ENCODE data around the gene NUPR2. TPM values are rescaled to one million over a fixed set of nuclear protein-coding genes. Genes with fewer than 3 reads are reported as not detected.

Gene NUPR2
- total and polyA plus RNA-seq, 2 experiments from 2014 or later: not detected

- Histone ChIP-seq H3K4me1 (ENCODE audit: insufficient read depth) (no peaks in the 10 kb centered on the region), H3K27me3 (ENCODE audit: insufficient read depth) (no peaks in the 10 kb centered on the region), H3K4me2 (no peak overlapping the region), H3K36me3 (ENCODE audit: insufficient read depth) (no peaks in the 10 kb centered on the region), H3F3A (replicated peaks; ENCODE audit: low read depth) (no peaks in the 10 kb centered on the region), H3K4me3 (no peak overlapping the region), H3K79me2 (replicated peaks; ENCODE audit: insufficient read depth) (no peaks in the 10 kb centered on the region), H3K9me2 (ENCODE audit: insufficient read depth) (no peaks in the 10 kb centered on the region), H4K20me1 (replicated peaks; ENCODE audit: insufficient read depth) (no peaks in the 10 kb centered on the region), H2AFZ (no peak overlapping the region), H3K27ac (ENCODE audit: low read depth) (no peak overlapping the region)
- TF ChIP-seq STAT1 (IDR thresholded peaks at IDR 0.05; ENCODE audit: unreplicated experiment) (no peak), NANOG (IDR thresholded peaks at IDR 0.05; ENCODE audit: borderline replicate concordance) (no peak), EZH2phosphoT487 (IDR thresholded peaks at IDR 0.05; ENCODE audit: unreplicated experiment) (no peak), EZH2 (IDR thresholded peaks at IDR 0.05; ENCODE audit: low read depth, unreplicated experiment) (no peak), CREB1 (CRISPR knock-in tag; IDR thresholded peaks at IDR 0.05; ENCODE audit: low read depth) (no peak), ZNF114 (CRISPR knock-in tag; IDR thresholded peaks at IDR 0.05) (no peak), POLR2AphosphoS5 (IDR thresholded peaks at IDR 0.05; ENCODE audit: low read depth) (no peak)
- TF ChIP-seq, protein P1, sequence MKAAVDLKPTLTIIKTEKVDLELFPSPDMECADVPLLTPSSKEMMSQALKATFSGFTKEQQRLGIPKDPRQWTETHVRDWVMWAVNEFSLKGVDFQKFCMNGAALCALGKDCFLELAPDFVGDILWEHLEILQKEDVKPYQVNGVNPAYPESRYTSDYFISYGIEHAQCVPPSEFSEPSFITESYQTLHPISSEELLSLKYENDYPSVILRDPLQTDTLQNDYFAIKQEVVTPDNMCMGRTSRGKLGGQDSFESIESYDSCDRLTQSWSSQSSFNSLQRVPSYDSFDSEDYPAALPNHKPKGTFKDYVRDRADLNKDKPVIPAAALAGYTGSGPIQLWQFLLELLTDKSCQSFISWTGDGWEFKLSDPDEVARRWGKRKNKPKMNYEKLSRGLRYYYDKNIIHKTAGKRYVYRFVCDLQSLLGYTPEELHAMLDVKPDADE (IDR thresholded peaks at IDR 0.05): no peak
- Mint-ChIP-seq H3K4me1 (no peaks in the 10 kb centered on the region), H3K36me3 (ENCODE audit: low read depth) (peaks cover 10% of the 10 kb centered on the region; the same call in 2 of the 3 replicates), H3K9me3 (peaks cover 16% of the 10 kb centered on the region), H3K4me3 (no peak overlapping the region), H3K27ac (no peak overlapping the region), H3K27me3 (ENCODE audit: insufficient read depth, low read depth, poor library complexity) (peaks cover 8% of the 10 kb centered on the region)
- ATAC-seq (no peak), DNase-seq (ENCODE audit: low spot score) (no peak)
Observed at GRCh38 chr7:56086761-56087160, 29.5 kb downstream of the NUPR2 start.

DNA sequence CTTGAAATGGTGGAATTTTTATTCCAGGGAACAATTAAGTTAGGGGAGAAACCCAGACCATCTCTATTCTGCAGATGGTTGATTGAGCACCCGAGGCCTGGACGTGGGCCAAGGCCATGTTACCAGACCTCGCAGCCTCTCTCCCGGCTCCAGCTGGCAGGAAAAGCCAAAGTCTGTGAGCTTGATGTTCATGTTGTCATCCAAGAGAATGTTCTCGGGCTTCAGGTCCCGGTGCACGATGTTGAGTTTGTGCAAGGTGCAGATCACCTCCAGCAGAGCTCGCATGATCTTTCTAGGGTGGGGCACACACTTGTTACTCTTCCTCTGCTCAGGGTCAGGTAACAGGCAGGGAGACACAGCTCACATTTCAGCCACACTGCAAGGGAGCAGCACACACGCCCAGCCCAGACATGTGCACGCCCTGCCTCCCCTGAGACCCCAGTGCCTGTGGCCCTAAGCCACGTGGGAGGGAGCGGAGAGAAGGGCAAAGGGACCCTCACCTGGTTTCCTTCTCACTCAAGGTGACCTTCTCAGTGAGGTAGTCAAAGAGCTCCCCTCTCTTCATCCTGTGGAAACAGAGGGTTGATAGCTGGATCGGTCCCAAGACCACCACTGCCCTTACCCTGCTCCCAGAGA is 32.9 kb downstream of the NUPR2 start:
- no peaks in the 10 kb centered on the region for H3K4me1 ChIP-seq (ENCODE audit: insufficient read depth)
- peaks cover 12% of the 10 kb centered on the region for H3K27me3 Mint-ChIP-seq (ENCODE audit: insufficient read depth, low read depth, poor library complexity)
- peaks cover 17% of the 10 kb centered on the region for H3K36me3 Mint-ChIP-seq (ENCODE audit: low read depth)
- no peak overlapping the region for H3K27ac ChIP-seq (ENCODE audit: low read depth)
- H3K9me2 ChIP-seq (ENCODE audit: insufficient read depth): no peaks in the 10 kb centered on the region
- H2AFZ ChIP-seq: no peak overlapping the region
- H3K27me3 ChIP-seq (ENCODE audit: insufficient read depth): no peaks in the 10 kb centered on the region
- ATAC-seq (no peak), DNase-seq (ENCODE audit: low spot score) (no peak)
- peaks cover 3% of the 10 kb centered on the region; the same call in 1 of the 3 replicates for H3K9me3 Mint-ChIP-seq
- no peak overlapping the region for H3K4me3 ChIP-seq
- no peaks in the 10 kb centered on the region for H3K4me1 Mint-ChIP-seq
- no peaks in the 10 kb centered on the region; the same call in 1 of the 2 replicates for H3K36me3 ChIP-seq (ENCODE audit: insufficient read depth)
- H3K4me3 Mint-ChIP-seq: no peak overlapping the region
- H3F3A ChIP-seq (replicated peaks; ENCODE audit: low read depth): no peaks in the 10 kb centered on the region
- H3K79me2 ChIP-seq (replicated peaks; ENCODE audit: insufficient read depth): no peaks in the 10 kb centered on the region
- no peaks in the 10 kb centered on the region for H4K20me1 ChIP-seq (replicated peaks; ENCODE audit: insufficient read depth)
- H3K27ac Mint-ChIP-seq: peak overlapping the region; percentile 47; the same call in 1 of the 2 replicates
- no peak overlapping the region for H3K4me2 ChIP-seq
- TF ChIP-seq CTCF (conservative IDR thresholded peaks at IDR 0.05; ENCODE audit: low read depth in 2 of 2) (no peak), CREB1 (CRISPR knock-in tag; IDR thresholded peaks at IDR 0.05; ENCODE audit: low read depth) (no peak), POLR2AphosphoS5 (IDR thresholded peaks at IDR 0.05; ENCODE audit: low read depth) (no peak), STAT1 (IDR thresholded peaks at IDR 0.05; ENCODE audit: unreplicated experiment) (no peak), ZNF114 (CRISPR knock-in tag; IDR thresholded peaks at IDR 0.05) (no peak), JUNB (IDR thresholded peaks at IDR 0.05; ENCODE audit: unreplicated experiment) (no peak), ZNF462 (CRISPR knock-in tag; IDR thresholded peaks at IDR 0.05) (no peak)
- TF ChIP-seq, protein P1 (IDR thresholded peaks at IDR 0.05): no peak

Measured in GM23338 (cell line).